MV-4-11 (cell line): ENCODE results near the gene HCRT.

Experiments
- DNase-seq: peaks from one replicate; lab custom pipeline; 2025; lab: John Stamatoyannopoulos, UW

Gene HCRT

GRCh38 chr17:42138749-42139492, 46.3 kb downstream of the HCRT start:
- no peak for DNase-seq

GRCh38 chr17:42136654-42137051, 48.6 kb downstream of the HCRT start:
- no peak for DNase-seq

- peak; percentile 69 for DNase-seq
These were observed 49.3 kb downstream of the HCRT start for GRCh38 chr17:42135664-42136653.

- DNase-seq, result no peak
These were observed 50.1 kb downstream of the HCRT start for GRCh38 chr17:42135151-42135550.
